LNCAP (cell line): ENCODE results near the gene DCDC2C.

Experiments
- CTCF ChIP-seq: fragments of 450-650 bp; IDR thresholded peaks from 2 replicates; pipeline ENCODE4 v1.5.1; 2017; ENCODE audit warnings: mild to moderate bottlenecking

DCDC2C gene

GRCh38 chr2:3751806-3752205, 48.4 kb downstream of the DCDC2C start:
- TF ChIP-seq CTCF = no peak

GRCh38 chr2:3752376-3752775, 49.0 kb downstream of the DCDC2C start:
- TF ChIP-seq CTCF = no peak

GRCh38 chr2:3753561-3753960, 50.2 kb downstream of the DCDC2C start:
- no peak for TF ChIP-seq CTCF

GRCh38 chr2:3754280-3754679, 50.9 kb downstream of the DCDC2C start:
- no peak for TF ChIP-seq CTCF

GRCh38 chr2:3754795-3755194, 51.4 kb downstream of the DCDC2C start:
- TF ChIP-seq CTCF = no peak

GRCh38 chr2:3755277-3755676, 51.9 kb downstream of the DCDC2C start:
- no peak for TF ChIP-seq CTCF

GRCh38 chr2:3756306-3756705, 52.9 kb downstream of the DCDC2C start:
- no peak for TF ChIP-seq CTCF

GRCh38 chr2:3758906-3759305, 55.5 kb downstream of the DCDC2C start:
- no peak for TF ChIP-seq CTCF
